GM19455 (cell line): Measurements from ENCODE around the gene SLC9C1.

ENCODE experiments used
- ATAC-seq: cut with Tn5 transposase; IDR thresholded peaks from one replicate; pipeline ENCODE4 v1.9.1; 2021; ENCODE audit not compliant: unreplicated experiment

The SLC9C1 gene

DNA sequence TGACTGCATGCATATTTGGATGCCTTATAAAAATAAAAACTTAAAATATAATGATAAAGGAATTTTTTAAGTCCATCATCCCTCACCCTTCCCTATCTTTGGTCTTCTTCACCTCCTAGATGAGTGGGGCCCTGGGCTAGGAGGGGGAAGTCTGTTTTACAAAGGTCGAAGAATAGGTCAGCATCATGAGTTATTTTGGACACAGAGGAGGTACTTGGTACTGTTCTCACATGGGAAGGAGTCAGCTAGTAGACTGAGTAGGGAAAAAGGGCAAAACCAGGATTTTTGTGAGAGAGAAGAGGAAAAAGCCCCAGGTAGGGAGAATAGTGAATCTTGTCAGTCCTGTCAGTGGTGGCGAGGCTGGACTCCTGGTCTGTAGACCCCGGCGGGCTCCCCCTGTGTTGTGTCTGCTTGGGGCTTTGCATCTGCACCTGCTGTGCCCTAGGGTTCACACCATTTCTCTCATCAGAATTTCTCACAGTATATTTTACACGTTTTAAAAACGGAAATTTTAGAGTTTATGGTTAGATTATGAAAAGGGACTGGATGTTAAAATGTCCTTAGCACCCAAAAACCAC lies 178.1 kb downstream of the SLC9C1 start:
- no peak for ATAC-seq

DNA sequence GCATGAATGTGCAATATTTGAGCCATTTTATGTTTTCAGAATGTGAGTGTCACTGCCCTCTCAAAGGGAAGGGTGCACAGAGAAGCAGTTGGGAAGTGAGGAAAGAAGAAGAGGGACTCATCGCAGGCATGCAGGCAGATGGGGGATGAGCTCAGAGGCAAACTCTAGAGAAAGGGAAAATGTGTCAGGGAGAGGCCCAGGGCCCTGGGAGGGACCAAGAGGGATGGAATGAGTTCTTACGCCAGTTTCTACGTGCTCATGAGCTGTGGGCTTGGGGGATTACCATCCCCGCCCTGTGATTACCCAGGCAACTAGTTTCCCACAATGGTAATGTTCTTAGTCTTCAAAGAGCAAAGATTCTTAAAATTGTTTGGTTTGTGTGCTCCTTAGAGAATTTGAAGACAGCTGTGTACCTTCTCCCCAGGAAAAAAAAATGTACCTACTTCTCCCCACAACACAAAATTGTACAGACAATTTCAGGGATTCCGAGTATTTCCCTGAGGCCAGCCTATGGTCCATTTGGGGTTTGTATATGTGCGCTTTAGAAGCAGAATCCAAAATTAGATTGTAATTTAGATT lies 178.8 kb downstream of the SLC9C1 start:
- ATAC-seq, result peak; percentile 35

DNA sequence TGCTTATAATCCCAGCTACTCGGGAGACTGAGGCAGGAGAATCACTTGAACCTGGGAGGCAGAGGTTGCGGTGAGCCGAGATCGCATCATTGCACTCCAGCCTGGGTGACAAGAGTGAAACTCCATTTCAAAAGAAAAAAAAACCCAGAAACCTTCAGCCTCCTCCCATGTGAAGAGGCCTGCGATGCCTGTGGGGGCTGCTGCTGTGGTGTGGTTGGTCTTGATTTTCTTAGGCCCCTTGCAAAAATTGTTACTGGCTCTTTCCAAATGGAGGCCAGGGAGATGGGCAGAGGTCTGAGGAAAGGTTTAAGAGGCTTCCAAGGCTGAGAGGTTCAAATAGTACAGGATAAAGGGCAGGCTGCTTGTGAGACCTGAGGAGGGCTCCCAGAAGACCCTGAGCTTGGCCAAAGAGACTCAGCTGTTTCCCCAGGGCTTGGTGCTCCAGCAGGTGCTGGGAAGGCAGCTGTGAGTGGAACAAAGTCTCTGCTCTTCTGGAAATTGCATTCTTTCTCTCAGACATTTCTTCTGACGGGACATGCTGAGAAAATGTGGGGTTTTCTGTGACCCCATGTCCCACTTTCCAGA lies 179.3 kb downstream of the SLC9C1 start:
- peak; percentile 27 for ATAC-seq

DNA sequence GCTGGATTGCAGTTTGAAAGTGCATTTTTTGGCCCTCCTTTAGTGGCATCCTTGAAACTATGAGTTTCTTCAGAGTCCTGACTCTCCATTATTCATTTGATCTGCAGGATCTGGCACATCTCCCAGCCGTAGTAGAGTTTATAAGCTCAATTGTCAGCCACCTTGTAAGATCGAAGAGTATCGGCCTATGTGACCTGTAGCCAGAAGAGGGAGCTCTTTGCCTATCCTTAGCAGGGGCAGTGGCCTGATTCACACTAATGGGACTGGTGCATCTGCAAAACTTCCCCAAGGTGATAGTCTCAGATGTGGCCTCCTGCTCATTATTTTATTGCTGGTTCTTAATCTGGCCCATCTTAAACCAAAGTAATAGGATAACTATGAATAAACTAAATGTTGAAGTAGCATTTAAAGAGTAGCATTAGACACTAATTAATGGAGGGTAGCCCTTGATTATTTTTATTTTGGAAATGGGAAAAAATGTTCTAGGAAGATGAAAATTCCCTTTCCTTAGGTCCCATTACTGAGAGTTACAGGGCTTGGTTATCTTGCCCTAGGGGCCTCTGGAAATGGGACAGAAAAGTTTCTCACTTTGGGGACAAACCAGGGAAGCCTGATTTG lies 182.1 kb downstream of the SLC9C1 start:
- ATAC-seq, result peak; percentile 50

DNA sequence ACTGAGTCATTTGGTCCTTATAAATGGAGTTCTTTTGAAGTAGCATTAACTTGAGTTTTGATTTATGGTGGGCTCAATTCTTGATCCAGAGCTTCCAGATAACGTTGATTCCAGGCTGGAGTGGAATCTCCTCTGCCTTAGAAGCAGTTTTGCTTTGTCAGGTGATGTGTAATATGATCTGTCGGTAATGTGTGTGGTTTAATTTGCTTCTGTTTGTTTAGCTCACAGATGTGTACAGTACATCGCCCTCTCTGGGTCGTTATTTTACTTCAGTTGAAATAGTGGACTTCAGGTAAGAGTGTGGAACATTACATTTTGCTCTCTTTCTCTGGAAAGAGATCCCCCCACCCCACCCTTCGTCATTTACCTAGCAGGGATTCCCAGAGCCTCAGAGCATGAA lies 184.7 kb downstream of the SLC9C1 start:
- ATAC-seq, result no peak

DNA sequence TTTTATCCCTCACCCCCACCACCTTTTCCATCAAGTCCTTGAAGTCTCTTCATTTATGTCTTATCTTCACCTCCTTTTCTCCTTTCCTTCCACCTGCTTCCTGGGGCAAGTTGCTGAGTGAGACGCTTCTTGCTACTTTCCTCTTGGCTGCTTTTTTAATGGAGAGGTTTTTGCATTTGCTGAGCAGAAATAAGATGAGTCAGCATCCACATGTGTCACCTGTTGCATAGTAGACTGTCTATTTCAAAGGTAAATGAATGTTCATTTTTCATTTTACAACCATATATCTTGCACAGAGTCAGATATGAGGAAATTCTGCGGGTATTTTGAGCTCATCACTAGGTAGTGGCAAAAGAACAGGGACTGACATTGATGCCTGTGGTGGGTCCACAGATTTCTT lies 189.2 kb downstream of the SLC9C1 start:
- no peak for ATAC-seq

DNA sequence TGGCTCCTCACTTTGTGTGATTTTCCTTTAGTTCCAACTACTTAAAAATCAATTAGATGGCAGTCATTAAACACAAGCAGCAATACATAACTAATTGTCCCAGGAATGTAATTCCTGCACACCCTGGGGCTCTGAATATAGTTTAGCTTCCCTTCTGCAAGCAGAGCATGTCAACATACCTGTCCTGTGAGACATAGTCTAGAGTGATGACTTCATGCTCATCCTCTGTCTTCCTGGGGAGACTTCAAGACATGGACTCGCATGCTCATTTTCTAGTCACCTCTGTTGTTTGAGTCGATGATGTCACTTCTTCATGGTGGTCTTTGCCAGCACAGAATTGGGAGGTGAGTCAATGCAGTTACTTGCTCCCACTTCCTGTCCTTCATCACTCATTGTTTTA lies 192.1 kb downstream of the SLC9C1 start:
- ATAC-seq, result no peak

DNA sequence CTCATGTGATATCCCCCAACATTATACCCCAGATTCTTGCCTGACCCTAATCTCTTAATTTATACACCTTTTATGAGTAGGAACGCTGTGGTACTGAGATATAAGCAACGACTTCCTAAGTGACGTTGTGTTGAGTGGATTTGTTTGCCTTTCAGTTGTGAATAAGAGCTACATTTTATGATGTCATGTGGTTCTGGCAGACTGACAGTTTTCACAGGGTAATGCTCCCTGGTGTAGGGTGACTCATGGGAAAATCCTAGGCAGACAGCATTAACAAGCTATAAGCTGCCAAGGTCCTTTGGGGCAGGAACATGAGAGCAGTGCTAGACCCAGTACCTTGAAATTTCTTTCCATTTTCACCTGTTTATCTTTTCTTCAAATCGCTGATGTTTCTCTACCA lies 196.6 kb downstream of the SLC9C1 start:
- ATAC-seq, result no peak

DNA sequence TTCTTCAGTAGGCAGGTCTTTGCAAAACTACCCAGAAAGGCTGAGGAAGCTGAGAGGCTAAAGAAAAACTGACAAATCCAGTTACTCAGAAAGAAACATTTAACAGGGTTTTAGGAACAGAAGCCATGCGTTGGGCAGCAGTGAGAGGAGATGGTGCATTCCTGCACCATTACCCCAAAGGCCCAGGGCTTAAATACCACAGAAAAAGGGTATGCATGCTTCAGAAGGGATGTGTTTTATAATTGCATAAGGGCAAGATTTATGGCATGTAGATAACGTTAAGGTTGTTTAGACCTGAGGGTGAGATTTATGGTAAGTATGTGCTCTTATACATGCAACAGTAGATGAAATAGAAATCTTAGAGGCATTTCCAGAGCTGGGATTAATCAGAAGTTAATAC lies 197.8 kb downstream of the SLC9C1 start:
- ATAC-seq, result no peak

DNA sequence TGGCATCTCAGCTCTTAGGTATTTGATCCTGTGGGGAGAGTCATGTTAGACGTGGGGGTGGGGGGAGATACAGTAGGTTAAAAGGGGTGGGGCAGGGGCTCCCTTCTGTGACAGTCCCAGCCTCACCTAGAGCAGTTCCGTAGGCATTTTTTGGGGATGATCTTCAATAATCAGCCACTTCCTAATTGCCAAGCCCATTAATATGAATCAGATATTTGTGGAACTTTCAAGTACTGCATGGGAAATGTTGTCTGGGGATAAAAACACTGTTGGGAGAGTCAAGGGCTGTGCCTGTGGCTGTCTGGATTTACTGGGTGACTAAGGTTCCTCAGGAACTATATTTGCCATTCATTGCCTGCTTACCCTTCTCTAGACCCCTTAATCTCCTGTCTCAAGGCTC lies 198.3 kb downstream of the SLC9C1 start:
- no peak for ATAC-seq

DNA sequence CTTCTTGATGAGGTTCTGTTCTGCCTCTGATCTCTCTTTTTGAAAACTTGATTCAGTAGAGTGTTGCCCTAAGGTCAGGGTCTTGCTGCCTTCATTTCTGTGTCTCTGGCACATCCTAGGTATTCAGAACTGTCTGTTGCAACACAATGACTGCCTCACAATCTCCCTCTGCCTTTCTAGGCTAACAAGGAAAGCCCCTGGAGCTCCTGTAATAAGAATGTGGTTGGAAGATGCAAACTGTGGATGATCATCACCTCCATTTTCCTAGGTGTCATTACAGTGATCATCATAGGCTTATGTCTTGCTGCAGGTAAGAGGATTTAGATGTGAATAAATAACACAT lies 200.9 kb downstream of the SLC9C1 start:
- no peak for ATAC-seq

DNA sequence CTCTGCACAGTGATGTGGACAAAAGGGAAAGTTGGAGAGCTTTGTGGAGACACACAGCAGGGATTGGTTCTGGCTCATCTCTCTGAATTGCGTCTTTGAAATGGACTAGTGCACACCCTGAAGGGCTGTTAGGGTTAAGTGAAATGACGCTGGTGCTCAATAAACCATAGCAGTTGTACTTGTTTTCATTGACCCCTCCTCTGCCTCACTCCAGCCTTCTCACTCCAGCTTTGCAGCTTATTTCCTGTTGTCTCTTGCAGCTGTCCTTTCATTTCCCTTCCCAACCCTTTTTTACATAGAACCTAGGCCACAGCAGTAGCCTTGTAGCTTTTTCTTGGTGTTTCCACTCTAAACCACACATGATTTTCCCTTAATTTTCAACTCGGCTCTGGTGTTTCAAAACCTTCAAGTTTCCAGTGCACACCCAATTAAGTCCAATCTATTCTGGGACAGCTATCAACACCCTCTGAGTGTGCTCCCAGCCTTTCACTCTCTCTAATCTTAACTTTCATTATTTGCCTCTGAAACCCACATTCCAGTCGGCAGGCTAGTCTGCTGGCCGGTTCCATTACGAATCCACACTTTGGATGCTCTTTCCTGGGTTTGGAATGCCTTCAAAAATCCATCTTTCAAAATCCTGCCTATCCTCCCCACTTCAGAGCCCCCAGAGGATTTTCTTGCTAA lies 201.4 kb downstream of the SLC9C1 start:
- no peak for ATAC-seq

DNA sequence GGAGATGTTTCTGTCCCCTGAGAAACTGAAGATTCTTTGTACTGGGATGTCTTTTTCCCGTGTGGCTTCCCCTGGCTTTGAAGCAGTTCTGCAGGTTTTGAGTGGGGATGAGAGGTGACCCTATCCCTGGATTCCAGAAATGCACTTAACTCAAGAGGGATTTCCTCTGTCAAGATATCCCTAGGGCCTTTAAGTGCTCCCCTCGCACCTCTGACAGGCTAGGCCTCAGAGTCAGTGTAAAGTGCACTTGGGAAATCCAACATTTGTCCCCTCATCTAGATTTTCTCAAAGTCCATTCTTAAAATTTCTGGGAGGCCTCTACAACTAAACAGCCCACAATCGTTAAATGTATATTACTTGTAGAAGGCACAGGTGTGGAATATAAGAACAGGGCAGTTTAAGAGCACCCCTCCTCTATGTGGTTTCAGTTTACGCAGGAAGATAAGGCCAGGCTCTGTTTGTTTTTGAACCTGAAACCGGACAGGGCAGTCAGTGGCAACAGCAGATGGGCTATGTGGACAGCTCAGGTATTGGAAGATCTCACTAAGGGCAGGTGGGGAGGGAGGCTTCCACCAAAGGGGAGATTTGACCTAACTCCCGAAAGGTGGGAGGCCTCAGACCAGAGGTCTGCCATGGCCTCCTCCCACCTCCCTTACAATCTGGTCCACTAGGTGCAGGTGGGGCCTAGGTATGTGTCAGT lies 203.0 kb downstream of the SLC9C1 start:
- ATAC-seq, result no peak
